Fibroblast of skin of back (primary cell): ENCODE data around the gene TNFSF12.

Source experiments
- DNase-seq: peaks from one replicate; pipeline ENCODE4 v3.0.0-alpha.2; 2013

Gene TNFSF12

DNA sequence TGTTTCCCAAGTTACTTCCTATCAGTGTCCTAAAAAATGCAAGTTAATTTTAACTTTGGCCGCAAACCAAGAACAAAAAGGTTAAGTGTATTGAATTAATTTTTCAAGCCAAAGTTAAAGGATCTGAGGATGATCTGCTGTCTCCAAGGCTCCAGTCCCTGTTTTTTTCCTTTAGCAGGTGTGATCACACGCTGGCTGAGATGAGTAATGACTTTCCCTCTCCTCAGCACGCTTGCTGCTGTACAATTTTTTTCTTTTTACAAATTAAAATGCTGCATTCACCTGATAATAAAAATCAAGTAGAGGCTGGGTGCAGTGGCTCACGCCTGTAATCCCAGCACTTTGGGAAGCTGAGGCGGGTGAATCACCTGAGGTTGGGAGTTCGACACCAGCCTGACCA, 3.9 kb upstream of the TNFSF12 start:
- DNase-seq = no peak

DNA sequence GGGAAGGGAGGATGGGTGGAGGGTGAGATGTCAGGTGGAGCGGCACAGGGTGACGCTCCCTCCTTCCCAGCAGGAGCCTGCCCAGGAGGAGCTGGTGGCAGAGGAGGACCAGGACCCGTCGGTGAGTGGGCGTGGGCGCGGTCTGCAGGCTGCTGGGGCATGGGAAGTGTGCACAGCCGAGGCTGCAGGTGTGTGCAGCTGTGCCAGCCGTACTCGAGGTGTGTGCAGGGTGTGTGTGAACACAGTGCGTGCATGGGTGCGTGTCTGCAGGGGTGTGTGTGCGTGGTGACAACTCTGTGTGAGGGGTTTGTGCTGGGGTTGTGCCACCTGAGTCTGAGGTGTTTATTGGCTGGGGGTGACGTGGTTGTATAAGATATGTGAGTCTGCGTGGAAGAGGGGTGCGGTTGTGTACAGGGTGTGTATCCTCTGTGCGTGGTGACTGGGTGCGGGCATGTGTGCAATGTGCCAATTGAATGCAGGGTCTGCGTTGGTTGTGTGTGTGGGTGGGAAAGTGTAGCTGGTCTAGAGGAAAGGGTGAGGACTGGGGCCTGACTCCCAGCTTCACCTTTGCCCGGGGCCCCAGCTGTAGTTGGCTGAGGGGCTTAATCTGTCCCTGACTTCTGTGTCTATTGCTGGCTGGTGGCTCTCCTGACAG, 670 bp downstream of the TNFSF12 start:
- DNase-seq = no peak

DNA sequence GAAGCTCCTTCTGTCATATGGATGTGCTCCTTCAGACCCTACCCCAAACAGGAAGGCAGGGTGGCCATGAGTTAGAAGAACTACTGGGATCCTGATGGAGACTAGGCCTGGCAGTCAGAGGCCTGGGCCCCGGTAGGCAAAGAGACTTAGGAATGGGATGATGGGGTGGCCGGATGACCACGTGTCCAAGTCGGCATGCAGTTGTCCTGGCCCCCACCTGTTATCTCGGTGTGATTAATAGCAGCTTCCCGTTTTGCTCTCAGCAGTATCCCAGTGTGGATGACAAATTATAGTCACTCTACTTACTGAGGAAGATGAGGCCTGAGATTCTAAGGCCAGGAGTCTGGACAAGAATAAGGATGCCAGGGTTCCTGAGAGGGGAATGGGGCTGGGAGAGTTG, 1.5 kb downstream of the TNFSF12 start:
- no peak for DNase-seq

DNA sequence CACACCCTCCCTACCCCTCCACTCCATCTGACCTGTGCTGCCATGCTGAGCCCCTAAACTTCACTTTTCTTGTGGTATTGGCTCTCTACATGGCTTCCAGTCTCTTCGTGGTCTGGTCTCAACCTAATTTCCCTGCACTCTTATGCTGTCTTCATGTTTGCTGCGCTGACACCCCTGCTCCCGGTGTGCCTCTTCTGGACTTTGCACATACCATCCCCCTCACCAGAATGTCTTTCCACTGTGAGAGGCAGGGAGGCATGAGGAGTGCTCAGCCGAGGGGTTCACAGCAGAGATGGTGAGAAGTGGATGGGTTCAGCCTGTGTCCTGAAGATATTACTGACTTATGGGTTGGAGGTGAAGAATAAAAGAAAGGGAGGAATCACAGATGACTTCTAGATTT, 2.5 kb downstream of the TNFSF12 start:
- DNase-seq = no peak

DNA sequence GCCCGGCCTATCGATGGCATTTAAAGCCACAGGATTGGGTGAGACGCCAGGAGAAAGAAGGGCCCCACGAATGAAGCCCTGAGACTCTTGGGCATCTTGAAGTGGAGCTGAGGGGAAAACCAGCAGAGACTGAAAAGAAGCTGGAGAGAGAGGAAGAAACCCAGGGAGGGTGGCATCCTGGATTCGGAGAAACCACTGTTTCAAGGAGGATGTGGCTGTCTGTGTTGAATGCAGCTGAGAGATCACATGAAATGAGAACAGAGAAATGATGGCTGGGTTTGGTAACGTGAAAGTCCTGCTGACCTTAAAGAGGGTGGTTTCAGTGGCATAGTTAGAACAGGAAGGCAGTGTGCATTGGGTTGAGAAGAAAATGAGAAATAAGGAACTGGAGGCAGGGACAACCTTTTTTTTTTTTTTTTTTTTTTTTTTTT, 3.8 kb downstream of the TNFSF12 start:
- DNase-seq = no peak

DNA sequence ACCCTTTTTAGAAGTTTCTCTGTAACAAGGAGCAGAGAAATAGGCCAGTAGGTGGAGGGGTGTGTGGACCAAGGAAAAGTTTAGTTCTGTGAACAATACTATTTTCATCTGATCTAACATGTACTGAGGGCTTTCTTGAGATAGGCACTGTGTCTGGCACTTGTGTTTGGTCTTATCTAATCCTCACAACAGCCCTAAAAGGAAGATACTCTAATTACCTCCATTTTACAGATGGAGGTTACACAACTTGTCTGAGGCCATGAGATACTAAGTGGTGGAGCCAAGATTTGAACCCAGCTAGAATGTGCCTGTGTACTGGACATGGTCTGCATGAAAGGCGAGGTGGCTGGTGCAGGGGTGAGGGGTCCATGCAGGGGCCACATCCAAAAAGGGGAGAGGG, 4.5 kb downstream of the TNFSF12 start:
- DNase-seq = no peak

DNA sequence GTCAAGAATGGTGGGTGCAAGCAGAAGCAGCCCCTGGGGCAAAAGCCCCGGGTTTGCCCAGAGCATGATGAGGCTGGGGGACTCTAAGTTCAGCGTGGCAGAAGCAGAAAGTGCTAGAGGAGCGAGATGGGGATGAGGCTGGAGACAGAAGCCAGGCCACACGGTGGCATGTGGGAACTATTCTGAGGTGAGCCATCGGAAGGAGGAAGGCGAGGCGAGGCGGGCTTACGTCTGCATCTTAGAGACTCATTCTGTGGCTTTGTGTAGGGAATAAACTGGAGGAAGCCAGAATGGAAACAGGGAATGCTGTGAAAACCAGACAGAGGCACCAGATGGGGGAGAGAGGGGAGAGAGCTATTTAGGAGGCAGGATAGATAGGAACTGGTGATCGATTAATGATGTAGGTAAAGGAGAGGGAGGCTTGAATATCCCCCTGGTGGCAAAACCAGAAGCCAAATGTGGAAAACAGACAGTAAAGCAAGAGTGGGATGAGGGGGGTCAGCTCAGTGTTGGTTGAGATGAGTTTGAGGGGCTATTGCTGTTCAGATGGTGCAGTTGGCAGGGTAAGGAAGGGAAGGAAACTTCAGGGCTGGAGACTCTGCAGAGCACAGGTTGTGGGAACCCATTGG, 6.6 kb downstream of the TNFSF12 start:
- DNase-seq = no peak

DNA sequence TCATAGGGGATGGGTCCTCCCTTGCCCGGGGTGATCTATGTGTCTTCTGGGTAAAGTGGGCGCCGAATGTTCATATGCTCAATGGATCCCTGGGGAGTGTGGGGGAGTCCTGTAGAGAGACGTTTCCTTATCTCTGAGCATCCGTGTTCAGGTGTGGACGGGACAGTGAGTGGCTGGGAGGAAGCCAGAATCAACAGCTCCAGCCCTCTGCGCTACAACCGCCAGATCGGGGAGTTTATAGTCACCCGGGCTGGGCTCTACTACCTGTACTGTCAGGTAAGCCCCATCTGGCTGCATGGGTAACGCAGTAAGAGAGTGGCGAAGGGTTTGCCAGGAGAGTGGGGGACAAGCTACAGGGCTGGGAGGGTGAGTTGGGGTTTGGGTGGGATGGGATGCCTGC, 7.8 kb downstream of the TNFSF12 start:
- DNase-seq = no peak

DNA sequence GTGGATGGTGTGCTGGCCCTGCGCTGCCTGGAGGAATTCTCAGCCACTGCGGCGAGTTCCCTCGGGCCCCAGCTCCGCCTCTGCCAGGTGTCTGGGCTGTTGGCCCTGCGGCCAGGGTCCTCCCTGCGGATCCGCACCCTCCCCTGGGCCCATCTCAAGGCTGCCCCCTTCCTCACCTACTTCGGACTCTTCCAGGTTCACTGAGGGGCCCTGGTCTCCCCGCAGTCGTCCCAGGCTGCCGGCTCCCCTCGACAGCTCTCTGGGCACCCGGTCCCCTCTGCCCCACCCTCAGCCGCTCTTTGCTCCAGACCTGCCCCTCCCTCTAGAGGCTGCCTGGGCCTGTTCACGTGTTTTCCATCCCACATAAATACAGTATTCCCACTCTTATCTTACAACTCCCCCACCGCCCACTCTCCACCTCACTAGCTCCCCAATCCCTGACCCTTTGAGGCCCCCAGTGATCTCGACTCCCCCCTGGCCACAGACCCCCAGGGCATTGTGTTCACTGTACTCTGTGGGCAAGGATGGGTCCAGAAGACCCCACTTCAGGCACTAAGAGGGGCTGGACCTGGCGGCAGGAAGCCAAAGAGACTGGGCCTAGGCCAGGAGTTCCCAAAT, 8.4 kb downstream of the TNFSF12 start:
- DNase-seq = no peak

DNA sequence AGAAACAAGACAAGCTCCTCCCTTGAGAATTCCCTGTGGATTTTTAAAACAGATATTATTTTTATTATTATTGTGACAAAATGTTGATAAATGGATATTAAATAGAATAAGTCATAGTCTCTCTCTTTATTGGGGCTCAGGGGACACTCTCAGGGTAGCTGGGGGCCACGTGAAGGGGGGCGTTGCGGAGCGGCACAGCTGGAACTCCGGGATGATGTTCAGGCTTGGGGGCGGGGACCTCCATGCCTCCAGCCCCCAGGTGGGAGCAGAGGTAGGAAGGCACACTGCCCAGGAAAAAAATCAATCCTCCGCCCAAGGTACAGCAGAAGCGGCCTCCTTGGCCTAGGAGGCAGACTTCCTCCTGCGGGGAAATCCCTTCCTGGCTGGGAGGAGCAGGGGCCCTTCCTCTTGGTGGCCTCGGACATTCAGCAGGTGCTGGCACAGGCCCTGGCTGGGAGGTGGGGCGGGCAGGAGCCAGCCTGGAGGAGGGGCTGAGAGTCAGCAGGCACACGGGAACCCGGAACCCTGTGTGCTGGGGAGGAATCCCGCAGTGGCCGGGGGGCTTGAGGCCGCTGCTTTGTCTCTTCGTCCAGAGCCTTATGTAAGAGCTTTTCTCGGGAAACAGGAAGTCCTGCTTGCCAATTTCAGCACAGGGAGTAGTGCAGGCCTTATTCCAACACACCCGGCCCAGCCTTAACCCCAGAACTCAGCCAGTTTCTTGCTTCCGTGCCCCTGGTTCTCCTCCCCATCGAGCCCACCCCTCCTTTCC, 9.1 kb downstream of the TNFSF12 start:
- peak; percentile 22 for DNase-seq

DNA sequence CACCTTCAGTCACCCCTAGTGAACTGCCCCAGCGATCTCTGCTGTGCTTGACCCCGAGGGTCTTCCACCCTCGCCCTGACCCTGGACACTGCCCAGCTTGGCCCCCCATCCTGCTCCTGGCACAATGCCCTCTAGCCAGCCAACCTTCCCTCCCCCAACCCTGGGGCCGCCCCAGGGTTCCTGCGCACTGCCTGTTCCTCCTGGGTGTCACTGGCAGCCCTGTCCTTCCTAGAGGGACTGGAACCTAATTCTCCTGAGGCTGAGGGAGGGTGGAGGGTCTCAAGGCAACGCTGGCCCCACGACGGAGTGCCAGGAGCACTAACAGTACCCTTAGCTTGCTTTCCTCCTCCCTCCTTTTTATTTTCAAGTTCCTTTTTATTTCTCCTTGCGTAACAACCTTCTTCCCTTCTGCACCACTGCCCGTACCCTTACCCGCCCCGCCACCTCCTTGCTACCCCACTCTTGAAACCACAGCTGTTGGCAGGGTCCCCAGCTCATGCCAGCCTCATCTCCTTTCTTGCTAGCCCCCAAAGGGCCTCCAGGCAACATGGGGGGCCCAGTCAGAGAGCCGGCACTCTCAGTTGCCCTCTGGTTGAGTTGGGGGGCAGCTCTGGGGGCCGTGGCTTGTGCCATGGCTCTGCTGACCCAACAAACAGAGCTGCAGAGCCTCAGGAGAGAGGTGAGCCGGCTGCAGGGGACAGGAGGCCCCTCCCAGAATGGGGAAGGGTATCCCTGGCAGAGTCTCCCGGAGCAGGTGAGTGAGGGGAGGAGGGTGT, 9.9 kb downstream of the TNFSF12 start, which contains the start of gene TNFSF13:
Gene TNFSF13 (plus strand): TSS at position 207 of the 776 bp plus-strand sequence. CDS start 290 bp downstream, at position 497.
- no peak for DNase-seq

DNA sequence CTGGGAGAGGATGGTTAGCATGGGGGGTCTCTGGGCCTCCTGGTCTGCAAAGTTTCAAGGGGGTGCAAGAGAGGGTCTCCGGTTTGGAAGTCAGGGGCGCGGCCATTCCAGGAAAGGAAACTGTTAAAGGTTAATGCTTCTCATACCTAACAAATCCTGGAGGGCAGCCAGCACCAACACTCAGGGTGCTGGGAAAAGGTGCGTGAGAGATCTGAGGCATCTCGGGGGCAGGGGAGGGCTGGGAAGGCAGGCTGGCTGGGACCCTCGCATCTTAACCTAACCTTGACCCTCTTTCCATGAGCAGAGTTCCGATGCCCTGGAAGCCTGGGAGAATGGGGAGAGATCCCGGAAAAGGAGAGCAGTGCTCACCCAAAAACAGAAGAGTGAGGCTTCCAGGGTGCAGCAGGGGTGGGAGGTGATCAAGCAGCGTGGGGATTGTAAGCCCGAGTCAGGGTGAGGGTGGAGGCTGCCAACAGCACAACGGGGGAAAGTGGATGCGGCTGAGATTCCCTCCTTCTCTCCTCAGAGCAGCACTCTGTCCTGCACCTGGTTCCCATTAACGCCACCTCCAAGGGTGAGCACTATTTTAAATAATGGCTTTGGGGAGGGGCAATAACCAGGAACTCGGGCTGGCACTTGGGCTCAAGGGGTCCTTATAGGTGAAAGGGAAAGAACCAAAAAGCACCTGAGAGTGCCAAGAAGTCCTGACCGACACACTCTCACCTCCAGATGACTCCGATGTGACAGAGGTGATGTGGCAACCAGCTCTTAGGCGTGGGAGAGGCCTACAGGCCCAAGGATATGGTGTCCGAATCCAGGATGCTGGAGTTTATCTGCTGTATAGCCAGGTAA, 10.7 kb downstream of the TNFSF12 start:
- no peak for DNase-seq

DNA sequence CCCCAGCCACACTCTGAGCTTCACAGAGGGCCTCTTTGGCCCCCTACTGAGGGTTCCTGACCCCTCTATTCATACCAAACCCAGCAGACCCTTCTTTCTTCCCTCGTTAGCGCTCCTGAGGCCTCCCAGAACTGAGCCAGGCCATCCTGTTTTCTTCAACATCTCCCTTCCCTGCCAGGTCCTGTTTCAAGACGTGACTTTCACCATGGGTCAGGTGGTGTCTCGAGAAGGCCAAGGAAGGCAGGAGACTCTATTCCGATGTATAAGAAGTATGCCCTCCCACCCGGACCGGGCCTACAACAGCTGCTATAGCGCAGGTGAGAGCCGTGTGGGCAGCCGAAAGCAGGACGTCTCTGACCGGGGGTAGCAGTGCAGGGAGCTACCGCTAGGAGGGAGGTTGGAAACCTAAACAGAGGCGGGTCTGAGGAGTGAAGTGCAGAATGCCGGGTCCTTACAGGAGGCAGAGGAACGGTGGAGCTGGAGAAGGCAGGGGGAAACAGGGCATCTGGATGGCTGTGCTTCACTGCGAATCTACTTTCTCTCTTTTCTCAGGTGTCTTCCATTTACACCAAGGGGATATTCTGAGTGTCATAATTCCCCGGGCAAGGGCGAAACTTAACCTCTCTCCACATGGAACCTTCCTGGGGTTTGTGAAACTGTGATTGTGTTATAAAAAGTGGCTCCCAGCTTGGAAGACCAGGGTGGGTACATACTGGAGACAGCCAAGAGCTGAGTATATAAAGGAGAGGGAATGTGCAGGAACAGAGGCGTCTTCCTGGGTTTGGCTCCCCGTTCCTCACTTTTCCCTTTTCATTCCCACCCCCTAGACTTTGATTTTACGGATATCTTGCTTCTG, 11.5 kb downstream of the TNFSF12 start:
- peak; percentile 62 for DNase-seq

DNA sequence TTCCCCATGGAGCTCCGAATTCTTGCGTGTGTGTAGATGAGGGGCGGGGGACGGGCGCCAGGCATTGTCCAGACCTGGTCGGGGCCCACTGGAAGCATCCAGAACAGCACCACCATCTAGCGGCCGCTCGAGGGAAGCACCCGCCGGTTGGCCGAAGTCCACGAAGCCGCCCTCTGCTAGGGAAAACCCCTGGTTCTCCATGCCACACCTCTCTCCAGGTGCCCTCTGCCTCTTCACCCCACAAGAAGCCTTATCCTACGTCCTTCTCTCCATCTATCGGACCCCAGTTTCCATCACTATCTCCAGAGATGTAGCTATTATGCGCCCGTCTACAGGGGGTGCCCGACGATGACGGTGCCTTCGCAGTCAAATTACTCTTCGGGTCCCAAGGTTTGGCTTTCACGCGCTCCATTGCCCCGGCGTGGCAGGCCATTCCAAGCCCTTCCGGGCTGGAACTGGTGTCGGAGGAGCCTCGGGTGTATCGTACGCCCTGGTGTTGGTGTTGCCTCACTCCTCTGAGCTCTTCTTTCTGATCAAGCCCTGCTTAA, 12.2 kb downstream of the TNFSF12 start:
- DNase-seq = peak; percentile 79

DNA sequence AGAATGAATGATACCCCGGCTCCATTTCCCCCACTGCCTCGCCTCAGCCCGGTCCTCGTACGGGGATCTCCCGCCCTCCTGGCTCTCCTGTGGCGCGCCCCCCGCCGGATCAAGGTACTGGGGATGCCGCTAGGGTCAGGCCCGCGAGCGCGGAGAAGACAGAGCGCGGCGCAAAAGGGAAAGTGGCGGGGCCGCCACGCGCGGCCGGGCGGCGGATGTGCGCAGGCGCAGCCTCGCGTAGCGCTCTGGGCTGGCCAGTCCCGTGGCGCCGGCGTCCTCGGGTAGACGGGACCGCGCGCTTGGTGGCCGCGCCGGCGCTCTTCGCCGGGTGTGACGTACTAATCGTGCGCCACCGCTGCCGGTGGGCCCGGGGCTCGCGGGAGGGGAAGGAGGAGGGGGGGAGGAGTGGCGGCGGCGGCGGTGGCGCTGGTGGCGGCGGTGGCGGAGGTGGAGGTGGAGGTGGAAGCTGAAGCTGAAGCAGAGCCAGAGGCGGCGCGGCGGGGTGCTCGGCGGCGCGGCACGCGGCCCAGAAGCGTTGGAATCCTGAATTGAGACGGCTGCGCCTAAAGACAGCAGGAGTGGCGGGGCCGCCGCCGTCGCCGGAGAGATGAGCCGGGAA, 12.8 kb downstream of the TNFSF12 start, which contains the start of gene SENP3:
Gene SENP3 (plus strand): TSS at position 331 of the 619 bp plus-strand sequence. CDS start 1,158 bp downstream, outside the sequence.
- DNase-seq = peak; percentile 90

DNA sequence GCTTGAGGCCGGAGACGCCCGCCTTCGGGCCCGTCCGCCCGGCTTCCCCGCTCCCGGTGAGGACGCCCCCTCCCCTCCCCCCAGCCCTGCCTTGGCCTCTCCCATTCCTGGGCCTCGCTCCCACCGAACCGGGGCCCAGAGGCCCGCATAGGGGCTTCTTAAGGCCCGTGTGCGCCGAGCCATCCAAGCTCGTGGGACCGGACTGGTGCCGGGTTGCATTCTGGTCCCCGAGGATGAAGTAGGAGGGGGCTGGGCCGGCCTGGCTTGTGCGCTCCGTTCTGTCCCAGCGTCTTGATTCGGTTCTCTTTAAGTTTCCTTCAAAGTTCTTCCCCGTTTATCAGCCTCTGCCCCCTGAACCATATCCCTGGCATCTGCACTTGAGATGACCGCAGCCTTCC, 13.3 kb downstream of the TNFSF12 start:
- DNase-seq = no peak

DNA sequence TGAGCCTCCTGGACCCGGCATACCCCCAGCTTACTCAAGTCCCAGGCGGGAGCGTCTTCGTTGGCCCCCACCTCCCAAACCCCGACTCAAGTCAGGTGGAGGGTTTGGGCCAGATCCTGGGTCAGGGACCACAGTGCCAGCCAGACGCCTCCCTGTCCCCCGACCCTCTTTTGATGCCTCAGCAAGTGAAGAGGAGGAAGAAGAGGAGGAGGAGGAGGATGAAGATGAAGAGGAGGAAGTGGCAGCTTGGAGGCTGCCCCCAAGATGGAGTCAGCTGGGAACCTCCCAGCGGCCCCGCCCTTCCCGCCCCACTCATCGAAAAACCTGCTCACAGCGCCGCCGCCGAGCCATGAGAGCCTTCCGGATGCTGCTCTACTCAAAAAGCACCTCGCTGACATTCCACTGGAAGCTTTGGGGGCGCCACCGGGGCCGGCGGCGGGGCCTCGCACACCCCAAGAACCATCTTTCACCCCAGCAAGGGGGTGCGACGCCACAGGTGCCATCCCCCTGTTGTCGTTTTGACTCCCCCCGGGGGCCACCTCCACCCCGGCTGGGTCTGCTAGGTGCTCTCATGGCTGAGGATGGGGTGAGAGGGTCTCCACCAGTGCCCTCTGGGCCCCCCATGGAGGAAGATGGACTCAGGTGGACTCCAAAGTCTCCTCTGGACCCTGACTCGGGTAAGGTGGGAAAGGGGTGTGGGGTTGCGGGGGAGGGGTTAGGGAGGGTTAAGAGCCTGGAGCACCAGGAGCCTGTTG, 14.4 kb downstream of the TNFSF12 start:
- no peak for DNase-seq

DNA sequence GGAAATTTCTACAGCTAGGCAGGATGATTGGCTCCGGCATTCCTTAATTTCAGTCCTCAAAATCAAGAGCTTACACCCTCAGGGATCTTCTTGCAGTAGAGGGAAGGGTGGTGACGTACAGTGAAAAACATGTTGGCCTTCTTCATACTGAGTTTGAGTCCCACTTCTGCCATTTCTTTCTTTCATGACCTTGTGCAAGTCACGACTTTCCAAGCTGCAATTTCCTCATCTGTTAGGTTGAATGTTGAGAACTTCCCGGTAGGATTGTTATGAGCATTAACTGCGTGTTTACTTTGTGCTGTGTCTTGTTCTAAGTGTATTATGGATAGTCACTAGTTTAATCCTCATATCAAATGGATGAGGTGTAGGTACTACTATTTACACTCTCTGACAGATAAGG, 20.7 kb downstream of the TNFSF12 start:
- no peak for DNase-seq

DNA sequence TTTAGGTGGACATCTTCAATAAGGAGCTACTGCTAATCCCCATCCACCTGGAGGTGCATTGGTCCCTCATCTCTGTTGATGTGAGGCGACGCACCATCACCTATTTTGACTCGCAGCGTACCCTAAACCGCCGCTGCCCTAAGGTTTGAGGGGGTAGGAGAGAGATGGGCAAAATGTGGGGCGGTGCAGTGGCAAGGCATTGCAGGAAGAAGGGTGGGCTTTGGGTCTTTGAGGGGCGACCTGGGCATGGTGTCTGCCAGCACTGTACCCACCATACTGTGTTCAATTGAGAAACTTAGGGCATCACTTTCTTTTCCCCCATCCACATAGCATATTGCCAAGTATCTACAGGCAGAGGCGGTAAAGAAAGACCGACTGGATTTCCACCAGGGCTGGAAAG, 21.5 kb downstream of the TNFSF12 start:
- DNase-seq = no peak
